ENCODE data around the gene NTM. TPM values are rescaled to one million over a fixed set of nuclear protein-coding genes. Genes with fewer than 3 reads are reported as not detected.
A peak's percentile ranks its signal among the peaks of the same experiment; 100 is the strongest.

The NTM gene
- polyA plus RNA-seq, 4 donors = 36.2 to 52.4 (median 44.4) TPM

GRCh38 chr11:132205006-132205405, 834.6 kb downstream of the NTM start:
- no peak for DNase-seq (ENCODE audit: low read depth in 4 of 4, low spot score in 3 of 4)

GRCh38 chr11:132205496-132205895, 835.1 kb downstream of the NTM start:
- no peak for DNase-seq (ENCODE audit: low read depth in 4 of 4, low spot score in 3 of 4)

GRCh38 chr11:132206993-132207392, 836.6 kb downstream of the NTM start:
- no peak for DNase-seq (ENCODE audit: low read depth in 4 of 4, low spot score in 3 of 4)

GRCh38 chr11:132208477-132209055, 838.2 kb downstream of the NTM start:
- no peak for DNase-seq (ENCODE audit: low read depth in 4 of 4, low spot score in 3 of 4)

- no peak for DNase-seq (ENCODE audit: low read depth in 4 of 4, low spot score in 3 of 4)
Observed at GRCh38 chr11:132211479-132211878, 841.1 kb downstream of the NTM start.

GRCh38 chr11:132217856-132218255, 847.4 kb downstream of the NTM start:
- DNase-seq (ENCODE audit: low read depth in 4 of 4, low spot score in 3 of 4) = no peak

- DNase-seq (ENCODE audit: low read depth in 4 of 4, low spot score in 3 of 4) = peak in 1 of 4 donors; percentile 8
Observed at GRCh38 chr11:132220474-132220873, 850.1 kb downstream of the NTM start.

GRCh38 chr11:132222345-132222744, 851.9 kb downstream of the NTM start:
- no peak for DNase-seq (ENCODE audit: low read depth in 4 of 4, low spot score in 3 of 4)

- no peak for DNase-seq (ENCODE audit: low read depth in 4 of 4, low spot score in 3 of 4)
Observed at GRCh38 chr11:132226522-132226921, 856.1 kb downstream of the NTM start.

- DNase-seq (ENCODE audit: low read depth in 4 of 4, low spot score in 3 of 4) = no peak
Observed at GRCh38 chr11:132228746-132229325, 858.4 kb downstream of the NTM start.

- DNase-seq (ENCODE audit: low read depth in 4 of 4, low spot score in 3 of 4) = no peak
Observed at GRCh38 chr11:132231656-132232347, 861.4 kb downstream of the NTM start.

- DNase-seq (ENCODE audit: low read depth in 4 of 4, low spot score in 3 of 4) = no peak
Observed at GRCh38 chr11:132234878-132235277, 864.5 kb downstream of the NTM start.

- DNase-seq (ENCODE audit: low read depth in 4 of 4, low spot score in 3 of 4) = no peak
Observed at GRCh38 chr11:132237781-132238180, 867.4 kb downstream of the NTM start.

GRCh38 chr11:132238331-132238866, 868.0 kb downstream of the NTM start:
- DNase-seq (ENCODE audit: low read depth in 4 of 4, low spot score in 3 of 4) = no peak

GRCh38 chr11:132240374-132240773, 870.0 kb downstream of the NTM start:
- DNase-seq (ENCODE audit: low read depth in 4 of 4, low spot score in 3 of 4) = no peak

GRCh38 chr11:132242632-132243031, 872.2 kb downstream of the NTM start:
- no peak for DNase-seq (ENCODE audit: low read depth in 4 of 4, low spot score in 3 of 4)

GRCh38 chr11:132244846-132245245, 874.4 kb downstream of the NTM start:
- no peak for DNase-seq (ENCODE audit: low read depth in 4 of 4, low spot score in 3 of 4)

- DNase-seq (ENCODE audit: low read depth in 4 of 4, low spot score in 3 of 4) = no peak
Observed at GRCh38 chr11:132245403-132246385, 875.3 kb downstream of the NTM start.

GRCh38 chr11:132248580-132248979, 878.2 kb downstream of the NTM start:
- no peak for DNase-seq (ENCODE audit: low read depth in 4 of 4, low spot score in 3 of 4)

- no peak for DNase-seq (ENCODE audit: low read depth in 4 of 4, low spot score in 3 of 4)
Observed at GRCh38 chr11:132249256-132249655, 878.8 kb downstream of the NTM start.

GRCh38 chr11:132251061-132251460, 880.6 kb downstream of the NTM start:
- no peak for DNase-seq (ENCODE audit: low read depth in 4 of 4, low spot score in 3 of 4)
